Calu3 (cell line): ENCODE data around the gene PRKCA. TPM values are rescaled to one million over a fixed set of nuclear protein-coding genes. Genes with fewer than 3 reads are reported as not detected.
A peak's percentile ranks its signal among the peaks of the same experiment; 100 is the strongest.

Experiments
- BruUV-seq: library from RNA; stranded (reverse); fragments of 400-500 nt; replicated peaks from 2 replicates; lab custom pipeline; 2021; lab: Mats Ljungman, UMichigan
- CTCF ChIA-PET: fragments of 300-600 bp; sonication (Branson Sonifier 250); formaldehyde crosslinking; loops from one replicate; lab custom pipeline; 2022; ENCODE audit warnings: antibody characterized with exemption; lab: Charles Lee
- DNase-seq: peaks from one replicate; pipeline ENCODE4 v3.0.0; 2022
- H3K27ac Mint-ChIP-seq: one replicate; pipeline ENCODE4 v1.8.0; 2022; ENCODE audit warnings: mixed read lengths; ENCODE audit not compliant: unreplicated experiment
- H3K27me3 Mint-ChIP-seq: one replicate; pipeline ENCODE4 v1.8.0; 2022; ENCODE audit warnings: mixed read lengths; ENCODE audit not compliant: unreplicated experiment
- H3K36me3 Mint-ChIP-seq: one replicate; pipeline ENCODE4 v1.8.0; 2022; ENCODE audit warnings: mild to moderate bottlenecking, moderate library complexity, mixed read lengths; ENCODE audit not compliant: insufficient read depth, unreplicated experiment
- H3K4me1 Mint-ChIP-seq: one replicate; pipeline ENCODE4 v1.8.0; 2022; ENCODE audit warnings: mild to moderate bottlenecking, low read depth, mixed read lengths; ENCODE audit not compliant: unreplicated experiment
- H3K4me3 Mint-ChIP-seq: one replicate; pipeline ENCODE4 v1.8.0; 2022; ENCODE audit warnings: mild to moderate bottlenecking, low read depth, moderate library complexity, mixed read lengths; ENCODE audit not compliant: unreplicated experiment
- H3K9me3 Mint-ChIP-seq: one replicate; pipeline ENCODE4 v1.8.0; 2022; ENCODE audit warnings: low read depth, mixed read lengths; ENCODE audit not compliant: unreplicated experiment
- CTCF ChIP-seq: fragments of 200-600 bp; IDR thresholded peaks from one replicate; pipeline ENCODE4 v1.8.0; 2022; ENCODE audit warnings: antibody characterized with exemption; ENCODE audit not compliant: unreplicated experiment
- intact Hi-C: fragments of 100-400 bp; cut with micrococcal nuclease; formaldehyde crosslinking; loops from one replicate; pipeline ENCODE4 v1.10.0; 2022; ENCODE audit not compliant: unreplicated experiment
- total RNA-seq: library from RNA; stranded (reverse); gene quantifications from 2 replicates; pipeline ENCODE4 v1.2.3, GENCODE V29; 2022

PRKCA gene
- total RNA-seq, 1 experiment from 2014 or later: 126 TPM

GRCh38 chr17:66273586-66273848 lies 28.9 kb upstream of the PRKCA start:
- CTCF ChIA-PET: interaction anchor here (0.9 kb wide), 1 partner anchor 131 kb away, joined by 3 read pairs; no protein-coding TSS in a partner anchor
- Mint-ChIP-seq H3K27me3 (no peaks in the 10 kb centered on the region), H3K9me3 (no peaks in the 10 kb centered on the region), H3K27ac (no peak overlapping the region), H3K4me1 (peaks cover 51% of the 10 kb centered on the region), H3K36me3 (peaks cover 10% of the 10 kb centered on the region), H3K4me3 (no peak overlapping the region)
- no peak for TF ChIP-seq CTCF
- no peak for DNase-seq
- intact Hi-C loops: no loop called here
- no TSS peak for BruUV-seq

- Mint-ChIP-seq H3K36me3 (peaks cover 10% of the 10 kb centered on the region), H3K9me3 (no peaks in the 10 kb centered on the region), H3K4me1 (peaks cover 36% of the 10 kb centered on the region), H3K27ac (peak overlapping the region; percentile 70), H3K27me3 (no peaks in the 10 kb centered on the region), H3K4me3 (peak overlapping the region; percentile 33)
- CTCF ChIA-PET: interaction anchor here (0.5 to 2.0 kb wide), 5 partner anchors 12 to 99 kb away, joined by 3 to 5 read pairs (median 5); no protein-coding TSS in a partner anchor
- BruUV-seq: no TSS peak
- DNase-seq: peak; percentile 73
- intact Hi-C loops: loop anchor here (1.0 kb wide), 1 partner anchor 20 kb away; no protein-coding TSS in a partner anchor
- no peak for TF ChIP-seq CTCF
These were observed 26.8 kb upstream of the PRKCA start for GRCh38 chr17:66275651-66276050.

GRCh38 chr17:66276328-66276937 lies 26.0 kb upstream of the PRKCA start:
- no peak for TF ChIP-seq CTCF
- no peaks in the 10 kb centered on the region for H3K27me3 Mint-ChIP-seq
- peaks cover 10% of the 10 kb centered on the region for H3K36me3 Mint-ChIP-seq
- no peaks in the 10 kb centered on the region for H3K9me3 Mint-ChIP-seq
- intact Hi-C loops: no loop called here
- CTCF ChIA-PET: interaction anchor here (0.5 to 2.0 kb wide), 2 partner anchors 75 to 98 kb away, joined by 4 to 5 read pairs; no protein-coding TSS in a partner anchor
- no TSS peak for BruUV-seq
- H3K4me1 Mint-ChIP-seq: peaks cover 34% of the 10 kb centered on the region
- peak overlapping the region; percentile 33 for H3K4me3 Mint-ChIP-seq
- peak overlapping the region; percentile 70 for H3K27ac Mint-ChIP-seq
- no peak for DNase-seq

GRCh38 chr17:66277191-66277590 lies 25.2 kb upstream of the PRKCA start:
- no peaks in the 10 kb centered on the region for H3K27me3 Mint-ChIP-seq
- DNase-seq: no peak
- H3K27ac Mint-ChIP-seq: no peak overlapping the region
- H3K9me3 Mint-ChIP-seq: peaks cover 2% of the 10 kb centered on the region
- peaks cover 34% of the 10 kb centered on the region for H3K4me1 Mint-ChIP-seq
- TF ChIP-seq CTCF: no peak
- no TSS peak for BruUV-seq
- peaks cover 10% of the 10 kb centered on the region for H3K36me3 Mint-ChIP-seq
- no peak overlapping the region for H3K4me3 Mint-ChIP-seq
- intact Hi-C loops: no loop called here
- CTCF ChIA-PET: interaction anchor here (2.0 kb wide), 1 partner anchor 76 kb away, joined by 5 read pairs; no protein-coding TSS in a partner anchor
